Hindlimb muscle (tissue), 1 donor: ENCODE results near the gene FLNB. TPM values are rescaled to one million over a fixed set of nuclear protein-coding genes. Genes with fewer than 3 reads are reported as not detected.

Experiments used
- DNase-seq: peaks from one replicate; pipeline ENCODE4 v3.0.0-alpha.2; 2013
- polyA plus RNA-seq: library from polyadenylated mRNA; unstranded; fragments of 120-200 nt; gene quantifications from one replicate; pipeline ENCODE4 v1.2.1, GENCODE V29; 2013; ENCODE audit not compliant: insufficient read length

The FLNB gene
- polyA plus RNA-seq, 1 donor = 51.9 TPM

DNA sequence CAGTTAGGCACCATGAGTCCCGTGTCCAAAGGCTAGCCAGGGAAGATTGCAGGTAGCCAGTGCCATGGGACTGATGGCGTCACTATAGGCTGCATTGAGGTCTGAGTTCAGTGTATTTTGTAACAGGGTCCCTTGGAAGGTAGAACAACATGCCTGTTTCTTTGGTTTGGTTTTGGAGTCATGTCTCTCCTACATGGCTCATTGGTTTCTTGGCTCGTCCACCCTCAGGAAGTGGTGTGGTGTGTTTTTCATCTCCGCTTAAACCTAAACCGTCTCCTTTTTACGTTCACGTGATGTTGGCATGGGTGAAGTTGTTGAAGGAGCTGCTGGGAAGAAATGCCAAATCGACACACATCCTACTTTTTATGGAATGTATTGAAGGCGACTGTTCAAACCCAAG lies 71.6 kb downstream of the FLNB start:
- no peak for DNase-seq

DNA sequence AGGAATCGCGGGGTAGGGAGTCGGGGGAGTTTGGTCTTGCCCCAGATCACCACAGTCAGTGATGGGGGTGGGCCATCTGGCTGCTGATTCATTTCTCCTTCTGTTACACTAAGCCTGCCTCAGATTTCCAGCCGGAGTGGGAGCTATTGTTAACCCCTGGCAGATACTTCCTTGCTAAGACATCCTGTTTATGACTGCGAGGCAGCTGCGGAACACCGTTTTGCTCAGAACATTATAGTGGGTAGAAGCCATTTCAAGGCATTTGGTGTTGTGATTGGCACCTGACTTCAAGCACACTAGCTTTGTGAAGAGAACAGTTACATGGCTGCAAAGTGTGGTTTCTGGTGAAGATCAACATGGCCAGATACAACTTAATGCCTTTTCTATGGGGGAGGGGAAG lies 73.8 kb downstream of the FLNB start:
- DNase-seq = no peak

DNA sequence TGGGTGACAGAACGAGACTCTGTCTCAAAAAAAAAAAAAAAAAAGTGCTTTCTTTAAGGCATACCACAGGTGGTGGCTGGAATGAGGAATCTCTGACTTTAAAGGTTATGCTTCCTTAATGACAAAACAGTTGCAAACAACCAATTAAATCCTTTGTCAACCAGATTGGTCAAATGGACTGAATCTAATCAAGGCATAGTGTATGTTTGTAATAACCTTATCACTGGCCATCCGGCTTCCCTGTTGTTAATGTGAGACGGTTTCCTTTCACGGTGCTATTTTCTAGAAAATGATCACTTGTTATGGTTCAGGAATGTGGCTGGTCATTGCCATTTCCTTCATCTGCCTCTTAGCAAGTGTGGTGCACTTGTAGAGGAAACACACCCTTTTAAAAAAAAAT lies 75.9 kb downstream of the FLNB start:
- DNase-seq = no peak

DNA sequence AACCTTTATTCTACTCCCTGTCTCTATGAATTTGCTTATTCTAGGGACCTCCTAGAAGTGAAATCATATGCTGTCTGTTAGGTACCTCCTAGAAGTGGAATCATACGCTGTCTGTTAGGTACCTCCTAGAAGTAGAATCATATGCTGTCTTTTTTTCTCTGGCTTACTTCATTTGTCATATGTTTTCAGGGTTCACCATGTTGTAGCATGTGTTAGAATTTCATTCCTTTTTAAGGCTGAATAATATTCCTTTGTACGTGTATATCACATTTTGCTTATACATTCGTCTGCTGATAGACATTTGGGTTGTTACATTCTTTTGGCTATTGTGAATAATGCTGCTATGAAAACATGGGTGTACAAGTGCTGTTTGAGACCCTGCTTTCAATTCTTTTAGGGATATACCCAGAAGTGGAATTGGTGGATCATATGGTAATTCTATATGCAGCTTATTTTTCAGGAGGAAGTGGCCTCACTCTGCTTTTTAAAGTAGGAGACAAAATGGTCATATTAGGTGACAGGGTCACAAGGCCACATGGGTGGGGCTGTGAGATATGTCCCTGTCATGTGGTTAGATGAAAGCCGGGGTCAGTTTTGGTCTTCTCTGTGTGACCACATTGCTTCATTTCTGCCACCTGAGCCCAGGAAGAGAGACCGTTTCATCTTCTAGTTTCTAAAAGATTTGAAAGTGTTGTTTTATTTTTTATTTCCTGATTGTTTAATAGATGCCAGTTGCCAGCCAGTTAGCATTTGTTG lies 76.7 kb downstream of the FLNB start:
- DNase-seq = no peak

DNA sequence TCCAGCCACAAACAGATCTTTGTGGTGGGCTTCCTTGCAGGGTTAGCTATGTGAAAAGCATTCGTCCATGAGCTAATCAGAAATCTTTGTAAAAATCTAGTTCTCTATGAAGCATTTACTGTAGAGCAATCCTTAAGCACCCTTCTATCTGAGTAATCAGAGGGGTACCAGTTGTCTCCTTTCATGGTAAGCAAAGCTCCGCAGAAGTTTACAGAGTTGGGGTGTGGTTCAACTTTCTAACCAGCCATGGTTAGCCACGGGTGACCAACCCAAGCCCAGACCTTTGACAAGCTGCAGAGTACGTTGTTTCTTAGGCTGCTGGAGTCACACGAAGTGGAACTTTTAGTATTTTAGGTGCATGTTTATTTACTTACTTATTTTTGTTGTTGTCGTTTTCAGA lies 77.4 kb downstream of the FLNB start:
- no peak for DNase-seq

DNA sequence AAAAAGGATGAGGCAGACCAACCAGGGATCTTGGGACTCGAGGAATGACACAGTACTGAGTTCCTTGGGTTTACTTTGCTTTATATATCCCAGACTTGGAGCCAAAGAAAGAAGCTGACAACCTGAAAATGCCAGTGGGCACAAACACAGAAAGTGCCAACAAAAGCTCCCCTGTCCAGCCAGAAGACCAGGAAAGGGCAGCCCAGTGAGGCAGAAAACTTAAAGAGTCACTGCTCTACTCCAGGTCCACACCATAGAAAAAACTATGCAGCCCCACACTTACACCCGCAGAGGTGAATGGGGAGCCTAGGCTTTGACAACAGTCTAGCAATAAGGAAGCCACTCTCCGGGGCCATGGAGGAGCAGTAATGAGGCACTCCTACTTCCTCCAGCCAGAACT lies 80.3 kb downstream of the FLNB start:
- DNase-seq = no peak

DNA sequence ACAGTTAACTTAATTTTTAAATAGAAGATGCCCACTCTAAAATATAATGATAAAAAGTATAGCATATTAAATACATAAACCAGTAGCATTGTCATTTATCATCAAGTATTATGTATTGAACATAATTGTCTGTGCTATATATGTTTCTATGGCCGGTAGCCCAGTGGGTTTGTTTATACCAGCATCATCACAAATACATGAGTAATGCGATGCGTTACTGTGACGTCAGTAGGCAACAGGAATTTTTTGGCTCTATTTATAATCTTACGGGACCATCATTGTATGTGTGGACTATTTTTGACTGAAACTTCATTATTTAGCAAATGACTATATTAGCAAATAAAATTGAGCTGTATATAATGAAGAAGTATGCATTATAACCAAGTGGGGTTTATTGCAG lies 82.1 kb downstream of the FLNB start:
- no peak for DNase-seq

DNA sequence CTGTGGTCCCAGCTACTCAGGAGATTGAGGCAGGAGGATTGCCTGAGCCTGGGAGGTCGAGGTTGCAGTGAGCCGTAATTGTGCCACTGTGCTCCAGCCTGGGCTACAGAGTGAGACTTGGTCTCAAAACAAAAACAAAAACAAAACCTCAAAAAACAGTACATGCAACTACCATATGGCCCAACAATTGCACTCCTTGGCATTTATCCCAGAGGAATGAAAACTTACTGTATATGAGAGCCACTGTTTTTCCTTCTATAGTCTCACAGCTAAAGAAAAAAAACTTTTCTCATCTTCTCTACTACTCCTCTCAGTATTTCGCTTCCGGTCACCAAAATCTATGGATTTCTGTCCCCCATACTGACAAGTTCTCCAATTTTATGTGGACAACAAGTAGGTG lies 84.3 kb downstream of the FLNB start:
- no peak for DNase-seq

DNA sequence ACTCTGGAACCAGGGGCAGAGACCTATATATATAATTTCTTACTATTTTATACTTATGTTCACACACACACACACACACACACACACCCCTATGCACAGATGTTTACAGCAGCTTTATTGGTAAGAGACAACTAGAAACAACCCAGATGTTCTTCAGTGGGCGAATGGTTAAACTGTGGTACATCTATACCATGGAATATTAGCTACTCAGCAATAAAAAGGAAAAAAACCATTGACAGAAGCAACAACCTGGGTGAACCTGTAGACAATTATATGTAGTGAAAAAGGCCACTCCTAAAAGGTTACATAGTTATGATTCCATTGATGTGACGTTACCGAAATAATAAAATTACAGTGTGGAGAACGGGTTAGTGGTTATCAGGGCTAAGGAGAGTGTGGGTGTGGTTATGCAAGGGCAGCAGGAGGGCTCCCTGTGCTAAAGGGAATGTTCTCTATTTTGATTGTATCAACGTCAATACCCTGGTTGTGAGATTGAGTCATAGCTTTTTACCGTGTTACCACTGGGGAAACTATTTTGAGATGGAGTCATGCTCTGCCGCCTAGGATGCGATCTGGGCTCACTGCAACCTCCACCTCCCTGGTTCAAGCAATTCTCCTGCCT lies 85.5 kb downstream of the FLNB start:
- no peak for DNase-seq

DNA sequence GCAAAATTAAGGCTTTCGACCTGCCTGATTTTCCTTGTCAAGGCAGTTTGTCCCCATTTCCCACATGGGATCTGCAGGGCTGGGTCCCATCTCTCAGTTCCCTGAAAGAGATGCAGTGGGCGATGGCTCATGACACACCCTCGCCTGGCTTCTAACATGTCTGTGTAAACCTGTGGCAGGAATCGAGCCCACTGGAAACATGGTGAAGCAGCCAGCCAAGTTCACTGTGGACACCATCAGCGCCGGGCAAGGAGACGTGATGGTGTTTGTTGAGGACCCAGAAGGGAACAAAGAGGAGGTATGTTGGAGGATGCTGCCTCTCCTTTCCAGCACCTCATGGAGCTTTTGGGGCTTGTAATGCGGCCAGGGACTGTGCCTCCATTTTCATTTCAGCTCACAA lies 86.4 kb downstream of the FLNB start:
- DNase-seq = no peak

DNA sequence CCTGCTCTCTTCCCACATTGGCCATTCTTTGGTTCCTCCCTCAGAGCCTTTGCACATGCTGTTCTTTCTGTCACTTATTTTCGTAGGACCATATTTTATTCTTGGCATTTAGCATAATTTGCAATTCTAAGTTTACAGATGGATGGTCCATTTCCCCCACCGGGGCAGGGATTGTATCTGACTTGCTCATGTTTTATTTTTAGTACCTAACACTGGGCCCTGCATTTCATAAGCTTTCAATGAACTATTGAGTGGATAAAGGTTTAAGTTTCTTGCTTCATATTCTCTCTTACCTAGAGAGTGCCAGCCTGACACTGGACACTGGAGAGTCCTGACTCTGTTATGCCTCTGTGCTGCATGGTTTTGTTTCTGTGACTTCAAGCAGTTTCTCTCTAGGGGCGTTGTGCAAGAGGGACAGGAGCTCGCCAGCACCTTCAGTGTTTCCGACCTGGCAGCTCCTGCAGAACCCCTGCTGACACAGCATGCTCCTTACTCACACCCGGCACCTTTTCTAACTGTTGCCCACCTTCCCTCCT lies 87.4 kb downstream of the FLNB start:
- no peak for DNase-seq

DNA sequence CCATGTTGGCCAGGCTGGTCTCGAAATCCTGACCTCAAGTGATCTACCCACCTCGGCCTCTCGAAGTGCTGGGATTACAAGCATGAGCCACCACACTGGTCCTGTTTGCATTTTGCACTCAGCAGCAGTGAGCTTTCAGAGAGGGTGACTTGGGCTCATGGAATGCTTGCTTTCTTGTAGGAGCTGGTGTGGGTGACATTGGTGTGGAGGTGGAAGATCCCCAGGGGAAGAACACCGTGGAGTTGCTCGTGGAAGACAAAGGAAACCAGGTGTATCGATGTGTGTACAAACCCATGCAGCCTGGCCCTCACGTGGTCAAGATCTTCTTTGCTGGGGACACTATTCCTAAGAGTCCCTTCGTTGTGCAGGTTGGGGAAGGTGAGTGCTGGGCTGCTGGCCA lies 90.3 kb downstream of the FLNB start:
- no peak for DNase-seq

DNA sequence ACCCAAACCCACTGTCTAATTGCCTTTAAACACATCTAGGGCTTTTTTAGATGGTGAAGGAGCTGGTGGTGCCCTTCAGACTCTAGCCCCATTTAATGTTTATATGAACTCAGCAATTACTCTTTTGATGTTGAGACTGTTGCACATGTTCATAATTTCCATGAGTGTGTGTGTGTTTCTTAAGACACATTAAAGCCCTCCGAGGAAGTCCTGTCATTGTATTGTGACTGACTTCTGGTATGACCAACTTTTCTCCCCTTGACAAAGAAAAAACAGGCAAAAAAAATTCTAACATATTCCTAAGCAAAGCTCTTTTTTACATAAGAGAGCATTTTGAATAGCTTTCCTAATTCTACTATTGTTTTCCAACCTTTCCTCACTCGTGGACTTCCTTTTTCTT lies 91.6 kb downstream of the FLNB start:
- DNase-seq = no peak

DNA sequence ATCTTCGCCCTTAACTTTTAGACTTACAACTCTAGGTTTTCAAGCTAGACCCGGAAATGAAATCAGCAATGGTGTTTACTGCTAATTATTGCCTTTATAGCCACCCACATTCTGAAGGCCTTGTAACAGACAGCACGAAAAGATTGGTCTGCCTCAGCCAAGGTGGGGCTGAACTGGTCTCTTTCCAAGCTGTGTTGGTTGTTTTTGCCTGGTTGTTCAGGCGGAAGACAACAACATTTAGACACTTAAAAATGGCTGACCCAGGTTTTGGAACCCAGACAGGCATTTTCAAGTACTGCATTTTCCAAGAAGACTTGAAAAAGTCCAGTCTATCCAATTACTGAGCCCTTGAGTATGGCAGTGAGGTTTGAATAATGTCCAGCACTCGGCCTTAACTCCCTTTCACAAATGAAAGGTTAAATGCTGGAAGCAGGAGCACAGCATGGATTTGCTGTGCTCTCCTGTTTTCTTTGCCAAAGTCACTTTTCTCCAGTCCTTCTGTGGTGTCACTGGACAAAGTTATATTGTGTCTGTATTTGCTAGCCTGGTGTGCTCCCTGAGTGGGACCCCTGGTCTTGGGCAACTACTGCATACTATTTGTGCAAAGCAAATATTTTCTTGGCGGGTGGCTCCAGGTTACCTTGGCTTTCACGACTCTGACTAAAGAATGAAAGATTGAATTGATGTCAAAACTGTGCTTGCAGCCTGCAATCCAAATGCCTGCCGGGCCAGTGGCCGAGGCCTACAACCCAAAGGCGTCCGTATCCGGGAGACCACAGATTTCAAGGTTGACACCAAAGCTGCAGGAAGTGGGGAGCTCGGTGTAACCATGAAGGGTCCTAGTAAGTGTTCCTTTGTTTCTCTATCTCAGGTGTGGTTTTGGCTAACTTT lies 93.5 kb downstream of the FLNB start:
- DNase-seq = no peak

DNA sequence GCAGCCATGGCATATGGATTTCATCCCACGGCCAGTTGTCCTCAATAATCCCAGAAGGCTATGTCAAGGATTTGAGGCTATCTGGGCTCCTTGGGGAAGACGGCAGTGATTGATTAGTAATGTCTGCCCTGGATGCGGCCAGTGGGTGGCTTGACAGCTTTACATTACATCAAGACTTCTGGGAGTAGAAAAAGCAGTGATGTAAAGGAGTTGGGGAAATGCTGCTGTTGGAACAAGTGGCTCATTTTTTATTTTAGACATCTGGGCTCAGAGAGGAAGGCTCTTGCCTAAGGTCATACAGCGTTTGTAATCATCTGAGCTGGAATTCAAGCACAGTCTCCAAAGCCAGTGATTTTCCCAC lies 94.1 kb downstream of the FLNB start:
- no peak for DNase-seq

DNA sequence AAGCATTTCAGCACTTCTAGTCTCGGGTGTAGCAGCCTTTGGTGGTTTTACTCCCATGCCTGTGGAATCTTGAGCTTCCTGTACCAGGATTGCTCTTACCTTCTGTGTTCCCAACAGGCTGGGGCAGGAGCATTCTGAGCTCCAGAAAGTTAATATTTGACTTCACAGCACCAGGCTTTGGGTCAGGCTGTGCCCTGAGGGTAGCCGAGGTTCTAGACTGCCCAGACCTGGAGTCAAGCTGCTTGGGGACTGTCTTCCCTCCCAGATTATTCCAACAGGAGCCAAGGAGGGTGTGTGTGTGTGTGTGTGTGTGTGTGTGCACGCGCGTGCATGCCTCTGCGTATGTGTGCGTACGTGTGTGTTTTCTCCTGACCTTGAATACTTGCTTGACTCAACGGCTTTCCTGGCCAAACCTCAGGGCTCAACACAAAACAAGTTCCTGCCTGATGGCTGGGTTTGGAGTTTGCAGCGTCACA lies 94.8 kb downstream of the FLNB start:
- DNase-seq = no peak

DNA sequence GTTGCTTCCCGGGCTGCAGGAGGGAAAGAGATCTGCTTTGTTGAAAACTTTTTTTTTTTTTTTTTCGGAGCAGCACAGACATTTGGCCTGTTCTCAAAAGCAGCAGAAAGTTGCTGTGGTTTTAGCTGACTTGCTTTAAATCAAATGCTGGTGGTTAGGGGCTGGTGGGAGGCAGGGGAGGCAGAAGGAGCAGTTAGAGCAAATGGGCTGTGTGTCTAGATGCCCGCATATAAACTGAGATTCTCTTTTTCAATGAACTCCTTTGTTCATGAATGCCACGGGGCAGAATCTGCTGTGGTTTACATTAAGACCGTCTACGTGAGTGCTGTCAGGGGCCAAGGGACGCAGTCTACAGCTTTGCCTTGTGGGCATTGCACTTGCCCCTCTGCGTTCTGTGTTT lies 95.9 kb downstream of the FLNB start:
- DNase-seq = no peak

DNA sequence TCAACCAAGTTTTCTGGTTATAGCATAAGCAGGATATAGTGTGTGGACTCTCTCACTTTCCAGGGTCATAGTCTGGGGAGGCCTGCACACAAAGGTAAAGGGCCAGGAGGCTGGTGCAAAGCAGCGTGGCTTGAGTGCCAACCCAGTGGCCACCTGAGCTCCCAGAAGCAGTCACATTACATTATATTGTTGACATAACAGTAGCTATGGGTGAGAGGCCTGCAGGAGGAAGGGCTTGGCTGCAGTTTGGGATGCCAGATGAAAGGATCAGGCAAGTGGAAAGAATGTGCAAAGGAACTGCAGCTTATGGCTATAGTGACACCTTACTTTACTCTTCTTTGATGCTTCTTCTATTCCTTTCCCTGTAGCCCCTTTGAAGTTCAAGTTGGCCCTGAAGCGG lies 96.5 kb downstream of the FLNB start:
- DNase-seq = no peak

DNA sequence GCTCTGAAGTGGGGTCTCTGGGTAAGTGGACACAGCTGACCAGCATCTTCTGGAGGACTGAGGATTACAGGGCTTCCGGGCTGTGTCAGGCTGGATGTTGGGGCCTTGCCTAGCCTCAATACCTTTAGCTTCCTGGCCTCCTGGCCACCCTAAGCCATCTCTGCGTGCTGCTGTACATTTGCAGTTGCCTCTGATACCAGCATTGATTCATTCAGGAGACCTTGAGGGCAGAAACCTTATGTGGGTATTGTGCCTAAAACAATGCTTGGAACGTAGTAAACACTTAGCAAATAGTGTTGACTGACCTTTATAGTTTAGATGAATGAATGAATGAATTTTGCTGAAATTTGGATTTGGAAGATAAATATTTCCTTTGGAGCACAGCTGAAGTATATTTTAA lies 97.0 kb downstream of the FLNB start:
- DNase-seq = no peak

DNA sequence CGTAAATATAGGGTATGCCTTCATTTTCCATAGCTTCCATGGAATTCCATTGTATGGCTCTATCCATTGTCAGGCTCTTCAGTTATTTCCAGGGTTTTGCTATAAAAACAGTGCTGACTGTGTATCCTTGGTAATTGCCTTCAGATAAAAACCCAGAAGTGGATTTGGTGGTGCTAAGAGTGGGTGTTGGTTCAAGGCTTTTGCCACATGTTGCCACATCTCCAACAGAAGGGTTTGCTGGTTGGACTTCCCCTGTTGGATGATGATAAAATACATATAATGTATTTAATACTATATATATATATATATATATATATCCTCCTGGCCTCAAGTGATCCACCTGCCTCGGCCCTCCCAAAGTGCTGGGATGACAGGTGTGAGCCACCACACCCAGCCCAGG lies 97.8 kb downstream of the FLNB start:
- DNase-seq = no peak

DNA sequence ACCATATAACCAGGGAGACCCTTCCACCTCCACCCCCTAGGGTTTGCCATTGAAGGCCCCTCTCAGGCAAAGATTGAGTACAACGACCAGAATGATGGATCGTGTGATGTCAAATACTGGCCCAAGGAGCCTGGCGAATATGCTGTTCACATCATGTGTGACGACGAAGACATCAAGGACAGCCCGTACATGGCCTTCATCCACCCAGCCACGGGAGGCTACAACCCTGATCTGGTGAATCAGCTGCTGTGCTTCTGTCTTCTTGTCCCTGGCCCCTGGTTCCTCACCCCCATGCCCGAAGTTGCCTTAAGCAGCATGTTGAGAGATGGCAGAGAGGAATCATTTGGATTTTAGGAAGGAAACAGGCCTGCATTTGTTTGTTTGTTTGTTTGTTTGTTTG lies 98.4 kb downstream of the FLNB start:
- DNase-seq = no peak

DNA sequence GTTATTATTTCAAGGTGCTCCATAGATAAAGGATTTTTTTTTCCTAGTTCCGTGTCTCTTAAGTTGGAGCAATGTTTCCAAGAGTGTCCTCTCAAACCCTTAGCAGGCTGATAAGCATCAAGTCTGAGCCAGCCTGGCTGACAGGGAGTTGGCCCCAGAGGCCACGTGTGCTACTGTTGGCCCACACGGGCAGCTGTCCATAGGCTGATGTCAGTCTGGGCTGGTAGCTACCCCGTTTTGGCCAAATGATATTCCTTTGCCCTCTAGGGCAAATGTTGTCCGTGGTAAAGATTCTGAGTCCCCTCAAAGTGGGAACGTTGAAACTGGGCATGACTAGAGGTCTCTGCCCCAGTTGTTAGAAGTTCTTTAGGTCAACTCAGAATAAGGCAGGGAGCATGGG lies 99.4 kb downstream of the FLNB start:
- DNase-seq = no peak

DNA sequence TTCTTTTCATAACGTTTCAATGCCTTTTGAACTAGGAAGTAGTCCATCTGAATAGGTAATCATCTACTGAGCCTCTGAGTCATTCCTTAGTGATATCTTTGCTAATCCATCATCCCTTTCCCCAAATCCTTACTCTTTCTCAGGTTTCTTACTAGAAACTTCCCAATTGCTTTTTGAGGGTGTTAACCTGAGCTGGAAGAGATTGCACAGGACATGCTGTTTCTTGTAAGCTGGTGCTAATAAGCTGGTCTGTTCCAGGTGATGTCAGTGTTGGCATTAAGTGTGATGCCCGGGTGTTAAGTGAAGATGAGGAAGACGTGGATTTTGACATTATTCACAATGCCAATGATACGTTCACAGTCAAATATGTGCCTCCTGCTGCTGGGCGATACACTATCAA lies 101.5 kb downstream of the FLNB start:
- no peak for DNase-seq
